ENCODE results near the gene GHRHR.

GHRHR gene

DNA sequence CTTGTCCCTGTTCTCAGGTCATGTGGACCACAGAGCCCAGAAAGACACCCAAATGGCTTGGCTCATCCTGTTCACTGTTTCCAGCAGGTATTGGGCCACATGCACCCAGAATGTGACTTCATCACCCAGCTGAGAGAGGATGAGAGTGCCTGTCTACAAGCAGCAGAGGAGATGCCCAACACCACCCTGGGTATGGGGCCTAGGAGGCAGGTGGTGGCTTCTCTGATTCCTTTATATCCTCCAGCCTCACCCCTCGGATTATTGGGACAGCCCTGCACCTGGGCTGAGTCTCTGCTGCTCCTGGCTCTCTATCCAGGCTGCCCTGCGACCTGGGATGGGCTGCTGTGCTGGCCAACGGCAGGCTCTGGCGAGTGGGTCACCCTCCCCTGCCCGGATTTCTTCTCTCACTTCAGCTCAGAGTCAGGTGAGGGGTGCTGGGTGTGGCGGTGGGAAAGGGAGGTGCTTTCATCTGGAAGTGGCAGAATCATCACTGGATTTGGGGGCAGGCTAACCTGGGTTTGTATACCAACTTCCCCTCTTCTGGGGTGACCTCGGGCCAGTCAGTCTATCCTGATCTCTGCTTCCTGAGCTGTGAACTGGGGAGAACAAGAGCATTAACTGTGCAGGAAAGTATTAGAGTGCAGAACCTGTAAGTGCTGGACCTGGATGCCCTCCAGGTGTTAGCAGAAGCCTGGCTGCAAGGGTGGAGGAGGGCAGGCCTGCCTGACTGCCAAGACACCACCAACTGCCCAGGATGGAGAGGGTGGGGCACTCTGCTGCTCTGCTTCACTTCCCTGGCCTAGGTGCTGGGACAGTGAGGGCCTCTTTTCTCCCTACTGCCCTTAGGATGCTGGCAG, 5.2 kb downstream of the GHRHR start:
- no peak for DNase-seq (ENCODE audit: low read depth)

DNA sequence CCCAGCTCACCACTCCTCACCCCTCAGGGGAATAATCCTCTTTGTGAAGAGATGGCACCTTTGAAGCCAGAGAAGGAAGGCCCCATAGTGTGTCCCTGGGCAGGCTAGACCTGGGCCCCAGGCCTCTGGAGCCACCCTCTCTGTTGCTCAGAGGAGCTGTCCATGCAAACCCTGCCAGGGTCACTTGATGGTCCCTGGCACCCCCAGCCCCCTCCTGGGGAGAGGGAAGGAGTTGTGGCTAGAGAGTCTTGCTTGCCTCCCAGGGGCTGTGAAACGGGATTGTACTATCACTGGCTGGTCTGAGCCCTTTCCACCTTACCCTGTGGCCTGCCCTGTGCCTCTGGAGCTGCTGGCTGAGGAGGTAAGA, 5.8 kb downstream of the GHRHR start:
- DNase-seq (ENCODE audit: low read depth): no peak

DNA sequence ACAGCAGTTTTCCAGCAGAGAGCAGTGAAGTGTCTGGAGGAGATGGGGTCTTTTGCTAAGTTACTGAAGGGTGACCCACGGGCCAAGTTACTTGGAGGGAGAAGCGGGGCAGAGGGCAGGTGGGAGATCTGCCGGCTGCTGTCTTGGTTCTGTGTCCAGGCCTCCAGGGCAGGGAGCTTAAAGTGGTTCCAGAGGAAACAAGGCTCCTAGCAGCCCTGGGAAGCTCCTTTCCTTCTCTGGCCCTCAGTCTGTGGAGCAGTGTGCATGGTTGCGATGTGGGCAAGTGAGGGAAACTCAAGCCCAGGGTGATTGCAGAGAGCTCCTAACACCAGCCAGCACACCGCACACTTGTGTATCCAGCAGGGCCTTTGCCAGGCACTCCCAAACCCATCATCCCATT, 6.3 kb downstream of the GHRHR start:
- DNase-seq (ENCODE audit: low read depth): no peak

DNA sequence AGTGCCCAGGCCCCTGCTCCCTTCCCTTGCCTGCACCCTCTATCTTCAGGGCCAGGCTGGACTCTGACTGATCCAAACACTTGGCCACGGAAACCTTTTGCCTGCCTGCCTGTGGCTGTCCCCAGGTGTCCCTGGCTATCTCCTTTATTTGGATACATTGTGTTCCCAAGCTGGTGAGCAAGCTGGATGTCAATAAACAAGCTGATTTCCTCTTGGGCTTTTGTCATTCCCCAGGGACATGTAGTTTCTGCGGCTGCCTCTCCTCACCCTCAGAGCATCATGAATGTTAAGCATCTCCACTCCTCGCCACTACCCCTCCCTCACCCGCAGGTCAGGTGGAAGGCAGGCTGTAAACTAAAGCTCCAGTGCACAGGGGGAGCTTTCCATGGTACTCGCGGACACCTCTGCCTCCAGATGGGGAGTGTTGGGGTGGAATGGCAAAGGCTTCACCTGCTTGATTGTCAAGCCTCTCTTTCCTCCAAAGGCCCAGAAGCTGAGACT, 6.9 kb downstream of the GHRHR start:
- DNase-seq (ENCODE audit: low read depth): no peak

DNA sequence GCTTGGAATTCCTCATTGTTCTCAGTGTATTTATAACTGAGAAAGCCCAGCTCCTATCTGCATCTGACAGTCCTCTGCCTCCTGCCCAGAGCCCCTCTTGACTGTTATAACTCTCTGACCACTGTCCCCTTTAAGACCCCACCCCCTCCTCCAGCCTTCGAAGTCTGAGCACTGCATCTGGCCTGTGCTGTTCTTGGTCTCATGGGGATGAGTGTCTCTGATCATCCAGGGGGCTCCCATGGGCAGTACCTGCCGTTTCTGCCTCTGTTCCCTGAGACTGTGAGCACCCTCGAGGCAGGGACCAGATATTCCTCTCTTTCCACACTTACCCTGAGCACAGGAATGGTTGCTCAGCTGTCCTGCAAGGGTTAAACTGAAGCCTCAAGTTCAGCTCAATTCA, 7.7 kb downstream of the GHRHR start:
- no peak for DNase-seq (ENCODE audit: low read depth)

DNA sequence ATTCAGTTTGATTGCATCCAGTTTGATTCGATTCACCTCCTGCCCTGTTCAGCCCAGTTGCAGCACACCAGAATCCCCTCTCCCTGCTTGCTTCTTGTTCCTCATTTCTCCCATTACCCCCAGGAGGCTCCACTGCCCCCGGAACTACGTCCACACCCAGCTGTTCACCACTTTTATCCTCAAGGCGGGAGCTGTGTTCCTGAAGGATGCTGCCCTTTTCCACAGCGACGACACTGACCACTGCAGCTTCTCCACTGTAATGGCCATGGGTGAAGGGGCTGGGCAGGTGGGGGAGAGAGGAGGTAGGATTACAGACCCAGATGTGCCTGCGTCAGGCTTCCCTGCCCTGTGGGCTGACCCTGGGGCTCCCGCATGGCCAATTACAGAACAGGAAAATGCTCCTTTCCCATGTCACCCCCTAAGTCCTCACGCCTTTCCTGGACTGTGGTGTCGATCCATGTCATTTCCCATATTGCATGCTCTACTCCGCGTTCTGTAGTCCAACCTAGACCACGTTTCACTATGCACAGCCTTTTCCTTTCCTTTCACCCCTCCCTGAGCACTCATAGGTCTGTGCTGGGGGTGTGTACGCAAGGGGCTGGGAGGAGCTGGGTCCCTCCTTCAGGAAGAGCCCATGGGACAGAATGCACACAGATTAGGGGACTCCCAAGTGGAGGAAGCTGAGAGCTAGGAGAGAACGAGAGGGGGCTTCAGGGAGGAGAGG, 8.2 kb downstream of the GHRHR start:
- no peak for DNase-seq (ENCODE audit: low read depth)

DNA sequence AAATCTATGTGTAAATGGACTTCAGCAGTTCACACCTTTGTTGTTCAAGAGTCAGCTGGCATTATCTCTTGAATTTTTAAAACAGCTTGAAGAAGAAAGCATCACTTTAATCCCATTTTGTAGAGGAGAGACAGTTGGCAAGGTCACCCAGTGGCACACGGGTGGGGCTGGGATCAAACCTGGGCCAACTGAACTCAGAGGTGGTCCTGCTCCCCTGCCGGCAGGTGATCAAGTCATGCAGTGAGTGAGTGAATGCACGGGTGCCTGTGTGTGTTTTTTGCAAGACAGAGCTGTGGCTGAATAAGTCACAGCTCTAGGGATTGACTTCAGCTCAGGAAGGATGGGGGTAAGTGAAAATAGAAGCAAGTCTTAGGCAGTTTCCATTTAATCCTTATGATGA, 9.5 kb downstream of the GHRHR start:
- no peak for DNase-seq (ENCODE audit: low read depth)

DNA sequence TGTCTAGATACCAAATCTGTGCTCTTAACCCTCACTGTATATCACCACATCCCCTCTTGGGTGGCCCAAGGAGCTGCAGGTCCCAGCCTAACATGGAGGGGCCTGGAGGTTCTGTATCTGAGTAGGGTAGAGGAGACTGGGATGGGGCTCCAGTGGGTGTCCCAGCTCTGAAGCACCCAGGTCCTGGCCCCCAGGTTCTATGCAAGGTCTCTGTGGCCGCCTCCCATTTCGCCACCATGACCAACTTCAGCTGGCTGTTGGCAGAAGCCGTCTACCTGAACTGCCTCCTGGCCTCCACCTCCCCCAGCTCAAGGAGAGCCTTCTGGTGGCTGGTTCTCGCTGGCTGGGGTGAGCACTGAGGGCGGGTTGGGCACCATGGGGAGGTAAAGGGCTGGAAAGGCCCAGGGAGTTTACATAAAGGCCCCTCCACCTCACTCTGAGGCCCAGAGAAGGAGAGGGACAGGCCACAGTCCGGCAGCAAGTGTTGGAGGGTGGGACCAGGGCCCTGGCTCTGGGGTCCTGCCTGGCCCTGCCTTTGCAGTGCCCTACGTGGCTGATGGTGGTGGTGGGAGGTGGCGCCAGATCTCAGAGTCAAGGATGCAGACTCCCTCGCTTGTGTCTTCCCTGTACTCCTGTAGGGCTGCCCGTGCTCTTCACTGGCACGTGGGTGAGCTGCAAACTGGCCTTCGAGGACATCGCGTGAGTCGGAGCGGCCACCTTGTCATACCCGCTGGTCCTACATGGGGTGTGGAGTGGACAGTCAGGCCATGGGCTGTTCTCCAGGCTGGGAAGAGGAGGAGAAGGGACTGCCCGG, 10.2 kb downstream of the GHRHR start:
- DNase-seq (ENCODE audit: low read depth): no peak

DNA sequence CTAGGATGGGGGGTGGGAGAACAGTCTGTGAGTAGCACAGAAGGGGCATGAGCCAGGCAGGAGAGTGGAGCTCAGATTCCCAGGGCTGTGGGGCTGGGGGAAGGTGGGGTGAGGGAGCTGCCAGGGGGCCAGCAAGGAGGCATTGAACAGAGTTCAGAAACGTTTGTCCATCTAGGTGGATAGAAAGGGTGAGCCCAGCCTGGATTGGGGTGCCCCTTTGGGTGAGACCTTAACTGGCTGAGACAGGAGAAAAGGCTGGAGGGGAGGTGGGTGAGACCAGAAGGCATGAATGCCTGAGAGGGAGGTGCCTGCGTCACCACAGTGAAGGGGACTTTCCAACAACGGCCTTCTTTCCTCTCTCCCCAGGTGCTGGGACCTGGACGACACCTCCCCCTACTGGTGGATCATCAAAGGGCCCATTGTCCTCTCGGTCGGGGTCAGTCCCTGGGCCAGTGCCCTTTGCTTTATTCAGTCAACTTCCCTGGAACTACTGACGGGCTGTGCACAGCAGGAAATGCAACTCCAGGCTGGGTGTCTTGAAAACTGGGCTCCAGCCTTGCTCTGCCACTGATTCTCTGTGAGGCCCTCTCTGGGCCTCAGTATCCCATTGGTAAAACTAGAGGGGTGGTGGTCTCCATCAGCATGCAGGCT, 11.0 kb downstream of the GHRHR start:
- DNase-seq (ENCODE audit: low read depth): no peak

DNA sequence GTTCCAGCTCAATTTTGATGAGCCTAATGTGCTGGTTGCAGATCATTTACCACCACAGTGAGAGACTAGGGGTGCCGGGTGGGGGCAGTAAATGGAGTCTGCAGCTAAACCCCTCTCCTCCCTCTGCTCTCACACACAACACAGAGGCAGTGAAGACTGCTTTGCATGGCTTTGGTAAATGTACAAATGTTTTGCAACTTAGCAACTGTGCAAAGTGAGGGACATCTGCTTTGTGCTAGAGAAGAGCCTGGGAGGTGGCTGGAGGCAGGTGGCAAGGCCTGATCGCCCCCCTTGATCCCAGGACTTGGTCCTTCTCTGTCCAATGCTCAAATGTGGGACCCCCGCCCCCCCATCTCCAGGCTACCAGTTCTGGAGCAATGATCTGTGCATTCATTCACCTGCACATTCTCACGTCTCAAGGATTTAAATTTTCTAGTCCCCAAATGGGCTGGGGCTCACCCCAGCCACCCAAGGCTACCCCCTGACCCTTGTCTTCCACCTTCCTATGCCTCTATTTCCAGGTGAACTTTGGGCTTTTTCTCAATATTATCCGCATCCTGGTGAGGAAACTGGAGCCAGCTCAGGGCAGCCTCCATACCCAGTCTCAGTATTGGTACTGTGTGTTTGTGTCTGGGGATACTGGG, 11.6 kb downstream of the GHRHR start:
- no peak for DNase-seq (ENCODE audit: low read depth)

DNA sequence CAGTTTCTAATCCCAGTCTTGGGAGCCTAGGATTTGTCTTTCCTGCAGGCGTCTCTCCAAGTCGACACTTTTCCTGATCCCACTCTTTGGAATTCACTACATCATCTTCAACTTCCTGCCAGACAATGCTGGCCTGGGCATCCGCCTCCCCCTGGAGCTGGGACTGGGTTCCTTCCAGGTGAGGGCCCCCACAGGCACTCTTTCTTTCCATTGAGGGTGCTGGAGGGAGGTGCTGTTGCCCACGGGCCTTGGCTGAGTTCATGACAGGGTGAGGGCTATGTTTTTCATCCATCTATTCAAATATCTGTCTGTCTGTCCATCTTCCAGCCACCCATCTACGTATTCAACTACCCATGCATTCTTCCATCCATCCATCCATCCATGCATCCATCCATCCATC, 12.6 kb downstream of the GHRHR start:
- no peak for DNase-seq (ENCODE audit: low read depth)

DNA sequence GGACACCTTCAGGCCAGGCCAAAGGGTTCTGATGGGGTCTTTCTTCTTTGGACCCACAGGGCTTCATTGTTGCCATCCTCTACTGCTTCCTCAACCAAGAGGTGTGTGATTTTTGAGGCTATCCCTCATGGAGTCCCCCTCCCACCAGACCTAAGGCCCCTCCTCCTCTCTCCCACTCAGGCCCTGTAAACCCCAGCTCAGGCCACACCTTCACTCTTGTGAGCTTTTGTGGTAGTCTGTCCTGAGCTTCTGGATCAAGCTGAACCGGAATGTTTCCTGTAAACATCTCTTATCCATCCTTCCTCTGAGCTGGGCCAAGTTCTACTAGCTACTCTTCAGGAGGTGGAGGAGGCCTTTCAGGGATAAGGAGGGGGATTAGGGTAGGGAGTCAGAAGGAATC, 13.5 kb downstream of the GHRHR start:
- DNase-seq (ENCODE audit: low read depth): no peak

DNA sequence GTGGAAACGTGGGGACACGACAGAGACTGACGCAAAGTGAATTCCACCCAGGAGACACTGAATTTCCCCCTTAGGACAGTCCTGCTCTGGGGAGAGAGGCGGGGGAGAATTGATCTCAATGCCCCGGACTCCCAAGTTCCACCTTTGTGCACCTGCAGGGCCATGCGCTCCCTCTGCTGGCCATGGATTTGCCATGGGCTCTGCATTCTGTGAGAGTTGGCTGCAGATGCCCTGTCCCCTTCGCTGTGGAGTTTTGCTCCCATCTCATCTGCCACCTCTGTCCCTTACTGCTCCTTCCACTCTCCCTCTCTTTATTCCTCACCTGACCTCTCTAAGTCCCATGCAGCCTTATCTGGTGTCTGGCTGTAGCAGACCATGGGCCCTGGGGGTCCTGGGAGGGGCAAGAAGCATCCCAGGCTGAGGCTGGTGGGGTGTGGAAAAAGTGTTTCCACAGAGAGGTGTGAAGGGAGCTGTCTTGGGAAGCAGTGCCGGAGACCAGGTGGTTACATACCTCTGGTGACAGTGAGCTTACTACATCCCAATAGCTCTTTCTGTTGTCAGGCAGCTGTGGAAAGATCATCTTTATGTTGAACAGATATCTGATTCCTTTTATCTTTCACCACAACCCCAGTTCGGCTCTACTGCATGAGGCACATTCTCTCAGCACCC, 14.3 kb downstream of the GHRHR start:
- no peak for DNase-seq (ENCODE audit: low read depth)

DNA sequence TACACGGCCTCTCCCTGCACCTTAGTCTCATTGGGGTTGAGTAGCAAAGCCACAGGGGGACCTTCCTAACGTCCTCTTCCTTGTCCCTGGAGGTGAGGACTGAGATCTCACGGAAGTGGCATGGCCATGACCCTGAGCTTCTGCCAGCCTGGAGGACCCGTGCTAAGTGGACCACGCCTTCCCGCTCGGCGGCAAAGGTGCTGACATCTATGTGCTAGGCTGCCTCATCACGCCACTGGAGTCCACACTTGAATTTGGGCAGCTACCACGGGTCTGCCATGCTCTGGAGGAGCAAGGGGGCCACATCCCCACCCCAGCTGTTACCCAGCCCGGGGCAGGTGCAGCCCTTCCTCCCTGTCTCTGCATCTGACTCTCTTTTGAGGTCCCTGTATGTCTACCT, 15.3 kb downstream of the GHRHR start:
- no peak for DNase-seq (ENCODE audit: low read depth)

DNA sequence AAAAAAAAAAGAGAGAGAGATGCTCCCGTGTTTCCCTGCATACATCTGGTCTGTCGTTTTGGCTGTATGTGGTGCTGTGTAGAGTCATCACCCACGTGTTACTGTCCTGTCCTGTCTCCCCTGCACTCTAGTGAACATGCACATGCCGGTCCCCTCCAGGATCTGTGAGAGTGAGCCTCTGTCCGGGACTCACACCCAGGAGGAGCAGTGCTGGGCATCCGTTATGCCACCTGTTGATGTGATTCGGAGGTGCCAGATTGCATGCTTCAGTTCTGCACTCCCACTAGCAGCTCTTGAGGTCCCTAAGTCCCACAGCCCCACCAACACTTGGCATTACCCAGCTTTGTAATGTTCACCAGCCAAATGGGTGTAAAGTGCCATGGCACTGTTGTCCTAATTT, 16.4 kb downstream of the GHRHR start:
- no peak for DNase-seq (ENCODE audit: low read depth)

DNA sequence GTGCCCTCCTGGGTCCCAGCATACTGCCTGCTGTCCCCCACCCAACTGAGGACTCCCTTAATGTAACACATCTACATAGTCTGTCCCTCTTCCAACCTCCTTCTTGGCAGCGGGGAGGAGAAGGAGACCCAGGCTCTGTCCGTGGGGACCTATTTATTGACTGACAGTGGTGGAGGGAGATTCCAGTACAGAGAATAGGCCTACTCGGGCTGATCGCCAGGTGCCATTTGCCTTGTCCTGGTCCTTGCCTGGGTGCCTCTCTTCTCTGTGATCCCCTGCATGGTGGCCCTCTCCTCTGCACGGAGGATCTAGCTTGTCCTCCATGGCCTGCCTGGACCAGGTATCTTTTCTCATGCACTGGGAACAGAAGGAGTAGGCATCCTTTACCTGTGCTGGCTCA, 17.0 kb downstream of the GHRHR start:
- DNase-seq (ENCODE audit: low read depth): no peak

DNA sequence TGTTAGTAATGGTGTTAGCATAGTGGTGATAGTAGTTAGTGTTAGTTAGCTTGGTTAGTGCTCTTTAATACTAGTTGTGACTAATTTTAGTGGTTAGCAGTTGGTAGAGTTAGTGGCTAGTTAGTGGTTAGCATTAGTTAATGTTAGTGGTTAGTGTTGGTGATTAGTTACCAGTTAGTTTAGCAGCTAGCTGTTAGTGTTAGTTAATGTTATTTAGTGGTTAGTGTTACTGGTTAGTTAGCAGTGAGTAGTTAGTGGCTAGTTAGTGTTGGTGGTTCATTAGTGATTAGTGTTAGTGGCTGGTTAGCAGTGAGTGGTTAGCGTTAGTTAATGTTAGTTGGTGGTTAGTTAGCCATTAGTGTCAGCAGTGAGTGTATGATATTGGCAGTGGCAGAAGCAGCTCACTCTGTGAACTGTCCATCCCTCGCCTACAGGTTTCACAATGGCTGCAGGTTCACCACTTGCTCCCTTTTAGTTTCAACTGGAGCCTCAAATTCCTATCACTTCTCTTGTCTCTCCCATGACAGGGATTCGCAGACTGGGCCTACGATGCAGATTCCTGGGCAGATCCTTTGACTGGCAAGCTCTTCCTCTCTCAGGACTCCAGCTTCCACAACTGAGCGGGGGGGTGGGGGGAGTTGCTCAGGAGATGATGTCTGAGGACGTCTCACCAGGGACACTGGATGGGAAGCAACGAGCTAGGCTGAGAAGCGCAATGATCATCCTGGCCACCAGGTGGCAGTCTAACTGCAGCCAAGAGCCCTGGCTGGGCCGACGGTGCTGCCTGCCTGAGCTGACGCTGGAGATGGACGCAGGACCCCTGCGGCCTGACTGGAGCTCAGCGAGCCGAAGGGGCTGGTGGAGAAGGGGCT, 19.5 kb downstream of the GHRHR start:
- peak; percentile 37 for DNase-seq (ENCODE audit: low read depth)

DNA sequence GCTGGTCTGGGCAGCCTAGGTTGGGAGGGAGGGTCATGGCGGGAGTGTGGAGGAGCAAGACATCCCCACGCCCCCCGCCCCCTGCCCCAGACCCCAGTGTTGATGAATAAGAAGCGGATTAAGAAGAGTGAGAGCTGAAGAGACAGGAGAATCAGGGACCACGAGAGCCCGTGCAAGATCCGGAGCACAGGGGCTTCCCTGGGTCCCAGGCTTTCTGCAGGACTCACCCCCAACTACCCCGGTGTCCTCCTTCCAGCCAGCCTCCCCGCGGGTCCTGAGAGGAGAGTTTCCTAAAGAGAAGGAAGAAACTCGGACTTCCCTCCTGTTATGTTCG, 20.1 kb downstream of the GHRHR start:
- DNase-seq (ENCODE audit: low read depth): no peak

DNA sequence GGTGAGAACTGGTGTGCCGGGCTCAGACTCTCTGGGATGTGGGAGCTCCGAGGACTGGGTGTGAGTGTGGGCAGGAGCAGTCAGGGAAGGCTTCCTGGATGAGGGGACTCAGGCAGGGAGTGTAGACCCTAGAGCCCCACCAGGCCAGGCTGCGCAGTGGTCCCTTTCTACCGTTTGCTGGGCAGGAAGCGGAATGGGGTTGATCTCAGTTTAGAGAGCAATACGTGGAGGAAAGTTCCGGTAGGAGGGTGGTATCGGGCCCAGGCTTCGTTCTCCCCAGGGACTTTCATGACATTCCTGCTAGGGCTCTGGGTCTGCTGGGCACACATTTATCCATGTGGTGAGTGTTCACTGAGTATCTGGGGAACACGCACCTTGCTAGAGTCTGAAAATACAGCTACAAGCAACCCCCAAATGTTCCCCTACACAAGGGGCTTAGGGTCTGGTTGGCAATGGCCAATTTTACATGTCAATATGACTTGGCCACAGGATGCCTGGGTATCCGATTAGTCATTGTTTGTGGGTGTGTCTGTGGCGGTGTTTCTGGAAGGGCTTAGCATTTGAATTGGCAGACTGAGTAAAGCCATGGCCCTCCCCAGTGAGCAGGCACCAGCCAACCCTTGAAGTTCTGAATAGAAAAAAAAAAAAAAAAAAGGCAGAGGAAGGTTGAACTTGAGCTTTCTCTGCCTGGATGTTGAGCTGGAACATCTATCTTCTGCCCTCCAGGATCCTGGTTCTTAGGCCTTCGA, 20.8 kb downstream of the GHRHR start:
- DNase-seq (ENCODE audit: low read depth): peak; percentile 39

All from HS-5 (cell line).